AG09309 (cell line): ENCODE results near the gene YIF1A.
A peak's percentile ranks its signal among the peaks of the same experiment; 100 is the strongest.
"Not testable (repeated sequence)": the region's sequence is repeated elsewhere in the genome, so short reads cannot be mapped to it uniquely, and the experiment has no call there.

Source experiments
- DNase-seq: peaks from one replicate; pipeline ENCODE4 v3.0.0-alpha.2; 2010; ENCODE audit warnings: low read depth
- H3K4me3 ChIP-seq: 2 replicates; pipeline ENCODE4 v1.5.1; 2011; ENCODE audit warnings: mild to moderate bottlenecking, low read depth, low read length, moderate library complexity; ENCODE audit not compliant: control insufficient read depth
- TF ChIP-seq, protein P1 (sequence below): IDR thresholded peaks from 2 replicates; pipeline ENCODE4 v1.5.1; 2011; ENCODE audit warnings: mild to moderate bottlenecking, low read depth, low read length, inconsistent platforms; ENCODE audit not compliant: insufficient read depth, control insufficient read depth; ENCODE audit errors: missing control alignments

Gene YIF1A

DNA sequence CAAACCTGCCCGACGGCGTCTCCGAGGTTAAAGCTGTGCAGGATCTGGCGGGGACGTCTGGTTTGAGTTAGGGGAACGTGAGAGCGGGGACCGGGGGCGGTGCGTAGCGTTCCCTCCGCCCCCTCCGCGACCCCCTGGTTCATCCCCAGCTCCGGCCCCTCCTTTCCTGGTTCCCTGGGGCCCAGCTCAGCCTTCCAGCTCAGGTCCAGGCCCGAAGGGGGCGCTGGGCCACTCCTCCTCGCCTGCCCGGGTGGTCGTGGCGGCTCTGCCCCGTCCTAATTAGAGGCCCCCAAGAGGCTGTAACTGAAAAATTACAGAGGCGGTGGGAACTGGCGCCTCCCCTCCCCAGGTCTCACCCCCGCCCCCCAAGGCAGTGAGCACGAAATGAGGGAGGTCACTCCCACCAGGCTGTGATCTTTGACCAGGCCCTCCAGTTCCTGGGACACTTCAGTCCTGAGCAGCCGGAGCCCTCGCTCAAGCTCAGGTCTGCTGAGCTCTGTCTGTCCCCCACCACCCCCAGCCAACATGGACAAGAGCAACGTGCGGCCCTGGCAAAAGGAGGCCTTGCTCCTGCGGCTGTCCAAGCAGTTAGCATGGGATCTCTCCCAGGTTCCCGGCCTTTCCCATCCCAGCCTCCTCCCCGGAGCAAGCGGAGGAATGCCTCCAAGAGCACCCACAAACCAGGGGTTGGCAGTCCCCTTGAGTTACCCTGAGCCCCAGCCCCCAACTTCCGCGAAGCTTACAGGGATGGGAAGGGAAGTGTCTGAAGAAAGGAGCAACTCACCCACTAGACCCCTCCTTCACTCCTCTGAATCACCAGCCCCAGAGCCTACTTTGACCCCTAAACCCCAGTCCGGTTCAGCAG, 24.6 kb upstream of the YIF1A start:
- DNase-seq = no peak
- TF ChIP-seq, protein P1, sequence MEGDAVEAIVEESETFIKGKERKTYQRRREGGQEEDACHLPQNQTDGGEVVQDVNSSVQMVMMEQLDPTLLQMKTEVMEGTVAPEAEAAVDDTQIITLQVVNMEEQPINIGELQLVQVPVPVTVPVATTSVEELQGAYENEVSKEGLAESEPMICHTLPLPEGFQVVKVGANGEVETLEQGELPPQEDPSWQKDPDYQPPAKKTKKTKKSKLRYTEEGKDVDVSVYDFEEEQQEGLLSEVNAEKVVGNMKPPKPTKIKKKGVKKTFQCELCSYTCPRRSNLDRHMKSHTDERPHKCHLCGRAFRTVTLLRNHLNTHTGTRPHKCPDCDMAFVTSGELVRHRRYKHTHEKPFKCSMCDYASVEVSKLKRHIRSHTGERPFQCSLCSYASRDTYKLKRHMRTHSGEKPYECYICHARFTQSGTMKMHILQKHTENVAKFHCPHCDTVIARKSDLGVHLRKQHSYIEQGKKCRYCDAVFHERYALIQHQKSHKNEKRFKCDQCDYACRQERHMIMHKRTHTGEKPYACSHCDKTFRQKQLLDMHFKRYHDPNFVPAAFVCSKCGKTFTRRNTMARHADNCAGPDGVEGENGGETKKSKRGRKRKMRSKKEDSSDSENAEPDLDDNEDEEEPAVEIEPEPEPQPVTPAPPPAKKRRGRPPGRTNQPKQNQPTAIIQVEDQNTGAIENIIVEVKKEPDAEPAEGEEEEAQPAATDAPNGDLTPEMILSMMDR = peak; percentile 55
- peak overlapping the region; percentile 74 for H3K4me3 ChIP-seq

DNA sequence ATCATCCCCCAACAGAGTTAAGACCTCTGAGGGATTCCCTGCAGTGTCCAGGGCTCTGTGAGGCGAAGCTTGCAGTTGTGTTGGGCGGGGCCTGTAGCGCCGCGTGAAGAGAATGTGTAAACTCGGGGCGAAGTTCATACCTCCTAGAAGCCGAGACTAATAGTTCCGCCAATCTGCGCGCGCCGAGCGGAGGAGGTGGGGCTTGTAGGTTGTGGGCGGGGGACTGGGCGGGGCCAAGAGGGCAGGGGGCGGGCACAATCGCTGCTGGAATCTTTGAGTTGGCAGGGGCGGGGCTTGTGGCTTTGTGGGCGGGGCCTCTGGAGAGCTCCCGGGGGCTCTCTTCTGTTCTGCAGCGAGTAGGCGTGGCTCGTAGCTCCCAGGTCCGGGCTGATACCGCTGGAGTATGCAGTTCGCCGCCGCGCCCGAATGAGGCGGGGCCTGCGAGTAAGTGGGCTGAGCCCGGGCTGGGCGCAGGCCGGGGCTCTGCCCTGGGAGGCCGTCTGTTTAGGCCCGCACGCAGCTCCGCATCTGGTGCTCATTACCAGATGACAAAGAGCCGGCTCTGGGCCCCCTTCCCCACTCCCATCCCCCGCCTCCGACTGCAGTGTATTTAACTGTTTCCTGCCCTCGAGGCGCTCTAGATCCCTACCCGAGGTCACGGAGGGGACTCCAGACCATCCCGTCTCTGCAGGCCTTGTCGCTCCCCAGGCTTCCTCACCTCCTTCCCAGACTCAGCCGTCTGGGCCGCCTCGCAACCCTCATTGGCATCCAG, 23.8 kb upstream of the YIF1A start:
- TF ChIP-seq, protein P1 = no peak
- peak; percentile 98 for DNase-seq
- H3K4me3 ChIP-seq = peak overlapping the region; percentile 74

DNA sequence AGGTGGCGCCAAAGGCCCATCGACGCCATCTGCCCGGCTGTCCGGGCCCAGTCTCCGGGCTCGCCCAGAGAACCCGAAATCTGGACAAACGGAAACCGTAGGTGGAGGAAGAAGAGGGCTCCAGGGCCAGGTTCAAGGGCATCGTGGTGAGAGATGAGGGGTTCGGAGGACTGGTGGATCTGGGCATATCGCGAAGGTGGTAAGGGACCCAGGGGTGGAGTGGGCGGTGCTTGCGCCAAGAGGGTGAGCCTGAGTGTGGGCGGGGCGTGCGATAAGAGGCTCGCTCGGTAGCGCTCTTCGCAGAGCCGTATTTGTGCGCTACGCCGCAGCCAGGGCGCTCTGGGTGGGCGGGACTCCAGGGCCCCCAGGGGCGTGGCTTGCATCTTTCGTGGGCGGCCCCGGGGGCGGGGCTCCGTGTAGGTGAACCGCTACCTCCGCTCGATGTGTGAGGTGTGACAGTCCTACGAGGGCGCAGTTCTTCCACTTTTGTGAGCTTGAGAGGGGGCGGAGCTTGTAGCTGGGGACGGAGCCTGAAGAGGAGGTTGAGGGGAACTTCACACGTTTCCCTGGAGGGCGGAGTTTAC, 23.1 kb upstream of the YIF1A start:
- DNase-seq = no peak
- TF ChIP-seq, protein P1 = peak; percentile 94
- H3K4me3 ChIP-seq = peak overlapping the region; percentile 68

DNA sequence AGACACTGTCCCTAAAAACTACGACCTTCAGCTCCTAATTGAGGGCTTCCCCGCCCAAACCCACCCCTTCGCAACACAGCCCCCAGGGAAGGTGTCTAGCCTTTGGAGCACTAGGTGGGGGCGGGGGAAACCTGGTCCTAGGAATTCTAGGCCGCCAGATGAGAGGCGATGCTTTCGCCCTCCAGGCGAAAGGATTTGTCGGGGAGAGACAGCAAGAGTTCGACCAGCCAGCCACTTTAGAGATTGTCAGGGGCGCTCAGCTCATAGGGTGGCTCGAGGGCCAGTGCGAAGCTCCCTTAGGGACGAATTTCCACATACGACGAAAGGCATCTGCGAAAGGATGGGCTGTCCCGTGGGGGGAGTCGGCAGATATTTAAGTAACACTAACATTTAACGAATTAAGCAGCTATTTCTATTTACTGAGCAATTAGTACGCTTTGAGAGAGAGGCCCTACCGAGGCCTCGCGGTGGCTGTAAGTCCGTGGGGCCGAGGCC, 22.6 kb upstream of the YIF1A start:
- TF ChIP-seq, protein P1 = no peak
- no peak for DNase-seq
- peak overlapping the region; percentile 68 for H3K4me3 ChIP-seq

DNA sequence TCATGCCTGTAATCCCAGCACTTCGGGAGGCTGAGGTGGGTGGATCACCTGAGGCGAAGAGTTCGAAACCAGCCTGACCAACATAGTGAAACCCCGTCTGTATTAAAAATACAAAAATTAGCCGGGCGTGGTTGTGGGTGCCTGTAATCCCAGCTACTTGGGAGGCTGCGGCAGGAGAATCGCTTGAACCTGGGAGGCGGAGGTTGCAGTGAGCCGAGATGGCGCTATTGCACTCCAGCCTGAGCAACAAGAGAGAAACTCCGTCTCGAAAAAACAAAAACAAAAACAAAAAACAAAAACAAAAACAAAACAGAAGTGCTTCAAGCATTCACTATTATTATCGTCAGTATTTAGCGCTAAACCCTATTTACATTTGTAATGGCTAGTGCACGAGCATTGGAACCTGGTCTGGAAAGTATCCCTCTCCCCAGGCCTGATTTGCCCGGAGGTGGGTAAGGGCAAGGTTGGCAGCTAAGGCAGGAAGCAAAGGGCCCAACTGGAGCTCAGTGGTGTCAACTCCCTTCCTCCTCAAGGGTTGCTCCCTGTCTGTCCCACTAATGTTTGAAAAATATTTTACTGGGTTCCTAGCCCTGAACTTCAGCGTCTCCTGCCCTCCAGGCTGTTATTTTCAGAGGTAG, 22.0 kb upstream of the YIF1A start:
- not testable (repeated sequence) for DNase-seq, H3K4me3 ChIP-seq

DNA sequence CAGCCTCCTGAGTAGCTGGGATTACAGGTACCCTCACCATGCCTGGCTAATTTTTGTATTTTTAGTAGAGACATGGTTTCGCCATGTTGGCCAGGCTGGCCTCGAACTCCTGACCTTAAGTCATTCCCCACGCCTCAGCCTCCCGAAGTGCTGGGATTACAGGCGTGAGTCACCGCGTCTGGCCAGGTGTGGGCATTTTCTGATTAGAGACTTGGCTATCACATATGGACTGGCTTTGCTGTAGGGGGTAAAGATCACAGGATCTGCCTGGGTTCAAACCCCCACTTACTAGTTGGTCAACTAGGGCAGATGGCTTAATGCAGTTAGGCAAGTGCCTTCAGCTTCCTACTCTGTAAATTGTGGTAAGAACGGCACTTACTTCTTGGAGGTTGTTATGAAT, 21.4 kb upstream of the YIF1A start:
- H3K4me3 ChIP-seq = no peak overlapping the region
- DNase-seq = no peak
- TF ChIP-seq, protein P1 = no peak
